Loucy (cell line): ENCODE results near the gene TXNDC5.

Experiments
- H2AFZ ChIP-seq: fragments of 200-600 bp; sonication (generic); 2 replicates; pipeline ENCODE4 v1.6.0; 2016; ENCODE audit warnings: antibody characterized with exemption, mild to moderate bottlenecking, low read length, moderate library complexity
- H3F3A ChIP-seq: fragments of 200-600 bp; 2 replicates; pipeline ENCODE4 v1.6.0; 2016; ENCODE audit warnings: antibody characterized with exemption, low read depth, mild to moderate bottlenecking
- H3K27me3 ChIP-seq: fragments of 200-600 bp; sonication (generic); 2 replicates; pipeline ENCODE4 v1.6.1; 2014; ENCODE audit warnings: low read length, mild to moderate bottlenecking; ENCODE audit not compliant: insufficient read depth, poor library complexity, severe bottlenecking
- H3K36me3 ChIP-seq: fragments of 200-600 bp; sonication (generic); 2 replicates; pipeline ENCODE4 v1.6.1; 2016; ENCODE audit warnings: low read length; ENCODE audit not compliant: insufficient read depth
- H3K4me1 ChIP-seq: fragments of 200-600 bp; sonication (generic); 2 replicates; pipeline ENCODE4 v1.5.1; 2014; ENCODE audit warnings: low read length, mild to moderate bottlenecking; ENCODE audit not compliant: insufficient read depth, poor library complexity, severe bottlenecking
- H3K4me2 ChIP-seq: fragments of 200-600 bp; sonication (generic); 2 replicates; pipeline ENCODE4 v1.6.0; 2014; ENCODE audit warnings: antibody characterized with exemption, low read length, low read depth, mild to moderate bottlenecking; ENCODE audit not compliant: poor library complexity, severe bottlenecking
- H3K4me3 ChIP-seq: fragments of 200-600 bp; sonication (generic); 2 replicates; pipeline ENCODE4 v1.5.1; 2014; ENCODE audit warnings: low read length, mild to moderate bottlenecking, mixed read lengths; ENCODE audit not compliant: poor library complexity, severe bottlenecking
- H3K79me2 ChIP-seq: fragments of 200-600 bp; sonication (generic); 2 replicates; pipeline ENCODE4 v1.6.1; 2014; ENCODE audit warnings: low read length; ENCODE audit not compliant: insufficient read depth
- H3K9ac ChIP-seq: fragments of 200-600 bp; sonication (generic); 2 replicates; pipeline ENCODE4 v1.6.0; 2014; ENCODE audit warnings: mild to moderate bottlenecking, low read depth, low read length, moderate library complexity; ENCODE audit not compliant: poor library complexity, severe bottlenecking
- H3K9me2 ChIP-seq: fragments of 200-600 bp; sonication (generic); replicated peaks from 2 replicates; pipeline ENCODE4 v1.6.1; 2016; ENCODE audit warnings: low read depth, low read length, mixed read lengths
- H3K9me3 ChIP-seq: fragments of 200-600 bp; sonication (generic); 2 replicates; pipeline ENCODE4 v1.6.1; 2014; ENCODE audit warnings: mild to moderate bottlenecking, antibody characterized with exemption, low read length, low read depth; ENCODE audit not compliant: insufficient read depth
- H4K20me1 ChIP-seq: fragments of 200-600 bp; sonication (generic); 2 replicates; pipeline ENCODE4 v1.6.0; 2014; ENCODE audit warnings: antibody characterized with exemption, low read length, mild to moderate bottlenecking; ENCODE audit not compliant: insufficient read depth, poor library complexity, severe bottlenecking
- EZH2phosphoT487 ChIP-seq: fragments of 200-600 bp; IDR thresholded peaks from 2 replicates; pipeline ENCODE4 v1.6.1; 2018; ENCODE audit warnings: antibody characterized with exemption, mild to moderate bottlenecking, moderate library complexity, borderline replicate concordance
- TF ChIP-seq, protein P1 (sequence below): fragments of 200-600 bp; sonication (generic); conservative IDR thresholded peaks from 2 replicates; pipeline ENCODE4 v1.5.1; 2014; ENCODE audit warnings: mild to moderate bottlenecking, antibody characterized with exemption, low read length

TXNDC5 gene

GRCh38 chr6:7881765-7882500 is 28.7 kb downstream of the TXNDC5 start:
- Histone ChIP-seq H4K20me1 (no peaks in the 10 kb centered on the region), H3K9me2 (no peaks in the 10 kb centered on the region), H3K4me1 (no peaks in the 10 kb centered on the region), H3F3A (no peaks in the 10 kb centered on the region), H3K36me3 (peaks cover 73% of the 10 kb centered on the region), H3K9me3 (no peaks in the 10 kb centered on the region), H3K9ac (no peak overlapping the region), H3K4me2 (no peak overlapping the region), H2AFZ (no peak overlapping the region), H3K27me3 (no peaks in the 10 kb centered on the region), H3K79me2 (no peaks in the 10 kb centered on the region), H3K4me3 (no peak overlapping the region)
- no peak for TF ChIP-seq EZH2phosphoT487
- TF ChIP-seq, protein P1, sequence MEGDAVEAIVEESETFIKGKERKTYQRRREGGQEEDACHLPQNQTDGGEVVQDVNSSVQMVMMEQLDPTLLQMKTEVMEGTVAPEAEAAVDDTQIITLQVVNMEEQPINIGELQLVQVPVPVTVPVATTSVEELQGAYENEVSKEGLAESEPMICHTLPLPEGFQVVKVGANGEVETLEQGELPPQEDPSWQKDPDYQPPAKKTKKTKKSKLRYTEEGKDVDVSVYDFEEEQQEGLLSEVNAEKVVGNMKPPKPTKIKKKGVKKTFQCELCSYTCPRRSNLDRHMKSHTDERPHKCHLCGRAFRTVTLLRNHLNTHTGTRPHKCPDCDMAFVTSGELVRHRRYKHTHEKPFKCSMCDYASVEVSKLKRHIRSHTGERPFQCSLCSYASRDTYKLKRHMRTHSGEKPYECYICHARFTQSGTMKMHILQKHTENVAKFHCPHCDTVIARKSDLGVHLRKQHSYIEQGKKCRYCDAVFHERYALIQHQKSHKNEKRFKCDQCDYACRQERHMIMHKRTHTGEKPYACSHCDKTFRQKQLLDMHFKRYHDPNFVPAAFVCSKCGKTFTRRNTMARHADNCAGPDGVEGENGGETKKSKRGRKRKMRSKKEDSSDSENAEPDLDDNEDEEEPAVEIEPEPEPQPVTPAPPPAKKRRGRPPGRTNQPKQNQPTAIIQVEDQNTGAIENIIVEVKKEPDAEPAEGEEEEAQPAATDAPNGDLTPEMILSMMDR: no peak

DNA sequence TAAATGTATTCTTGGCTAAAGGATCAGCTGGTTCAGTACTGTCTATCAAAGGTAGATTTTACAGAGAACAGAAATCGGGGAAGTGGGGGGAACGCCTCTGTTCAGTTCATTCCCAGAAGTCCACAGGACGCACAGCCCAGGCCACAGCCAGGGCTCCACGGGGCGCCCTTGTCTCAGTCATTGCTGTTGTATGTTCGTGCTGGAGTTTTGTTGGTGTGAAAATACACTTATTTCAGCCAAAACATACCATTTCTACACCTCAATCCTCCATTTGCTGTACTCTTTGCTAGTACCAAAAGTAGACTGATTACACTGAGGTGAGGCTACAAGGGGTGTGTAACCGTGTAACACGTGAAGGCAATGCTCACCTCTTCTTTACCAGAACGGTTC is 29.9 kb downstream of the TXNDC5 start:
- Histone ChIP-seq H3K9me2 (no peaks in the 10 kb centered on the region), H3K4me1 (no peaks in the 10 kb centered on the region), H3K4me2 (no peak overlapping the region), H2AFZ (no peak overlapping the region), H4K20me1 (no peaks in the 10 kb centered on the region), H3K36me3 (peaks cover 60% of the 10 kb centered on the region), H3K79me2 (no peaks in the 10 kb centered on the region), H3F3A (no peaks in the 10 kb centered on the region), H3K4me3 (no peak overlapping the region), H3K9me3 (no peaks in the 10 kb centered on the region), H3K27me3 (no peaks in the 10 kb centered on the region), H3K9ac (no peak overlapping the region)
- TF ChIP-seq, protein P1: no peak
- no peak for TF ChIP-seq EZH2phosphoT487

GRCh38 chr6:7879980-7880717 is 30.4 kb downstream of the TXNDC5 start:
- no peak overlapping the region for H2AFZ ChIP-seq
- H3K9me2 ChIP-seq: no peaks in the 10 kb centered on the region
- H3K4me2 ChIP-seq: no peak overlapping the region
- H3F3A ChIP-seq: no peaks in the 10 kb centered on the region
- TF ChIP-seq, protein P1: no peak
- no peak for TF ChIP-seq EZH2phosphoT487
- H3K36me3 ChIP-seq: peaks cover 55% of the 10 kb centered on the region
- no peaks in the 10 kb centered on the region for H3K79me2 ChIP-seq
- H3K27me3 ChIP-seq: no peaks in the 10 kb centered on the region
- H3K4me3 ChIP-seq: no peak overlapping the region
- no peaks in the 10 kb centered on the region for H3K9me3 ChIP-seq
- no peaks in the 10 kb centered on the region for H4K20me1 ChIP-seq
- no peak overlapping the region for H3K9ac ChIP-seq
- H3K4me1 ChIP-seq: no peaks in the 10 kb centered on the region
